ENCODE measurements around the gene BAZ1B. TPM values are rescaled to one million over a fixed set of nuclear protein-coding genes. Genes with fewer than 3 reads are reported as not detected.
"Not testable (repeated sequence)": the region's sequence is repeated elsewhere in the genome, so short reads cannot be mapped to it uniquely, and the experiment has no call there.

Gene BAZ1B
- polyA plus RNA-seq, 1 donor from 2014 or later = 35.0 TPM

DNA sequence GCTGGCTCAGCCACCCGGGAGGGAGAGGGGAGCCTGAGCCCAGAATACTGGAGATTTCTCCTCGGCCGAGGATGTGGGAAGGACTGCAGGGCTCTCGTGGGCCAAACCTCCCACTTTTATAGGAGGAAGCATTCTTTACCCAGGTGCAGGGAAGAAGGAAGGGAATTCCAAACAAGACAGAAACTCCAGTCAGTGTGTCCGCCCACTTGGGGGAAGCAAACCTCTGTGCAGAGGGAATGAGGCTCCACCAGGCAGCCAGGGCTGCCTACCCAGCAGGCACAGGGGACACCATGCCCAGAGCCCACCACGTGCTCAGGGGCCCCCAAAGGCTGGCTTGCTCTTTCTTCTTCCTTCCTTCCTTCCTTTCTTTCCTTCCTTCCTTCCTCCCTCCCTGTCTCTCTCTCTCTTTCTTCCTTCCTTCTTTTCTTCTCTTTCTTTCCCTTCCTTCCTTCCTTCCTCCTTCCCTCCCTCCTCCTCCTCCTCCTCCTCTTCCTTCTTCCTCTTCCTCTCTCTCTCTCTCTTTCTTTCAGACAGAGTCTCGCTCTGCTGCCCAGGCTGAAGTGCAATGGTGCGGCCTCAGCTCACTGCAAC is 103.9 kb downstream of the BAZ1B start:
- Histone ChIP-seq H3K9me3 (ENCODE audit: low read length) (no peaks in the 10 kb centered on the region), H2AFZ (ENCODE audit: low read depth, low read length) (no peak overlapping the region), H3K9ac (ENCODE audit: low read length) (no peak overlapping the region), H3K79me2 (replicated peaks; ENCODE audit: insufficient read depth, low read length) (no peaks in the 10 kb centered on the region), H3F3A (ENCODE audit: insufficient read depth, low read length, poor library complexity, severe bottlenecking) (no peaks in the 10 kb centered on the region), H4K20me1 (ENCODE audit: insufficient read depth) (no peaks in the 10 kb centered on the region), H3K27me3 (ENCODE audit: insufficient read depth, low read depth, low read length) (no peaks in the 10 kb centered on the region), H3K4me3 (ENCODE audit: low read length) (no peak overlapping the region), H3K36me3 (ENCODE audit: insufficient read depth, low read length) (no peaks in the 10 kb centered on the region), H3K27ac (ENCODE audit: low read length) (no peak overlapping the region), H3K9me2 (ENCODE audit: insufficient read depth, low read length) (no peaks in the 10 kb centered on the region), H3K4me2 (ENCODE audit: low read length) (no peak overlapping the region)
- TF ChIP-seq, protein P1, sequence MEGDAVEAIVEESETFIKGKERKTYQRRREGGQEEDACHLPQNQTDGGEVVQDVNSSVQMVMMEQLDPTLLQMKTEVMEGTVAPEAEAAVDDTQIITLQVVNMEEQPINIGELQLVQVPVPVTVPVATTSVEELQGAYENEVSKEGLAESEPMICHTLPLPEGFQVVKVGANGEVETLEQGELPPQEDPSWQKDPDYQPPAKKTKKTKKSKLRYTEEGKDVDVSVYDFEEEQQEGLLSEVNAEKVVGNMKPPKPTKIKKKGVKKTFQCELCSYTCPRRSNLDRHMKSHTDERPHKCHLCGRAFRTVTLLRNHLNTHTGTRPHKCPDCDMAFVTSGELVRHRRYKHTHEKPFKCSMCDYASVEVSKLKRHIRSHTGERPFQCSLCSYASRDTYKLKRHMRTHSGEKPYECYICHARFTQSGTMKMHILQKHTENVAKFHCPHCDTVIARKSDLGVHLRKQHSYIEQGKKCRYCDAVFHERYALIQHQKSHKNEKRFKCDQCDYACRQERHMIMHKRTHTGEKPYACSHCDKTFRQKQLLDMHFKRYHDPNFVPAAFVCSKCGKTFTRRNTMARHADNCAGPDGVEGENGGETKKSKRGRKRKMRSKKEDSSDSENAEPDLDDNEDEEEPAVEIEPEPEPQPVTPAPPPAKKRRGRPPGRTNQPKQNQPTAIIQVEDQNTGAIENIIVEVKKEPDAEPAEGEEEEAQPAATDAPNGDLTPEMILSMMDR (IDR thresholded peaks at IDR 0.05; ENCODE audit: poor library complexity, severe bottlenecking) = no peak
- TF ChIP-seq TAF1 (IDR thresholded peaks at IDR 0.05; ENCODE audit: low read depth) (no peak), MXI1 (conservative IDR thresholded peaks at IDR 0.05; ENCODE audit: poor library complexity, severe bottlenecking) (no peak), POLR2AphosphoS5 (IDR thresholded peaks at IDR 0.05) (no peak), EP300 (conservative IDR thresholded peaks at IDR 0.05; ENCODE audit: poor library complexity, severe bottlenecking) (no peak), SMC3 (conservative IDR thresholded peaks at IDR 0.05; ENCODE audit: poor library complexity) (no peak)
- TF ChIP-seq, protein P2, sequence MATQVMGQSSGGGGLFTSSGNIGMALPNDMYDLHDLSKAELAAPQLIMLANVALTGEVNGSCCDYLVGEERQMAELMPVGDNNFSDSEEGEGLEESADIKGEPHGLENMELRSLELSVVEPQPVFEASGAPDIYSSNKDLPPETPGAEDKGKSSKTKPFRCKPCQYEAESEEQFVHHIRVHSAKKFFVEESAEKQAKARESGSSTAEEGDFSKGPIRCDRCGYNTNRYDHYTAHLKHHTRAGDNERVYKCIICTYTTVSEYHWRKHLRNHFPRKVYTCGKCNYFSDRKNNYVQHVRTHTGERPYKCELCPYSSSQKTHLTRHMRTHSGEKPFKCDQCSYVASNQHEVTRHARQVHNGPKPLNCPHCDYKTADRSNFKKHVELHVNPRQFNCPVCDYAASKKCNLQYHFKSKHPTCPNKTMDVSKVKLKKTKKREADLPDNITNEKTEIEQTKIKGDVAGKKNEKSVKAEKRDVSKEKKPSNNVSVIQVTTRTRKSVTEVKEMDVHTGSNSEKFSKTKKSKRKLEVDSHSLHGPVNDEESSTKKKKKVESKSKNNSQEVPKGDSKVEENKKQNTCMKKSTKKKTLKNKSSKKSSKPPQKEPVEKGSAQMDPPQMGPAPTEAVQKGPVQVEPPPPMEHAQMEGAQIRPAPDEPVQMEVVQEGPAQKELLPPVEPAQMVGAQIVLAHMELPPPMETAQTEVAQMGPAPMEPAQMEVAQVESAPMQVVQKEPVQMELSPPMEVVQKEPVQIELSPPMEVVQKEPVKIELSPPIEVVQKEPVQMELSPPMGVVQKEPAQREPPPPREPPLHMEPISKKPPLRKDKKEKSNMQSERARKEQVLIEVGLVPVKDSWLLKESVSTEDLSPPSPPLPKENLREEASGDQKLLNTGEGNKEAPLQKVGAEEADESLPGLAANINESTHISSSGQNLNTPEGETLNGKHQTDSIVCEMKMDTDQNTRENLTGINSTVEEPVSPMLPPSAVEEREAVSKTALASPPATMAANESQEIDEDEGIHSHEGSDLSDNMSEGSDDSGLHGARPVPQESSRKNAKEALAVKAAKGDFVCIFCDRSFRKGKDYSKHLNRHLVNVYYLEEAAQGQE (IDR thresholded peaks at IDR 0.05; ENCODE audit: borderline replicate concordance) = no peak

DNA sequence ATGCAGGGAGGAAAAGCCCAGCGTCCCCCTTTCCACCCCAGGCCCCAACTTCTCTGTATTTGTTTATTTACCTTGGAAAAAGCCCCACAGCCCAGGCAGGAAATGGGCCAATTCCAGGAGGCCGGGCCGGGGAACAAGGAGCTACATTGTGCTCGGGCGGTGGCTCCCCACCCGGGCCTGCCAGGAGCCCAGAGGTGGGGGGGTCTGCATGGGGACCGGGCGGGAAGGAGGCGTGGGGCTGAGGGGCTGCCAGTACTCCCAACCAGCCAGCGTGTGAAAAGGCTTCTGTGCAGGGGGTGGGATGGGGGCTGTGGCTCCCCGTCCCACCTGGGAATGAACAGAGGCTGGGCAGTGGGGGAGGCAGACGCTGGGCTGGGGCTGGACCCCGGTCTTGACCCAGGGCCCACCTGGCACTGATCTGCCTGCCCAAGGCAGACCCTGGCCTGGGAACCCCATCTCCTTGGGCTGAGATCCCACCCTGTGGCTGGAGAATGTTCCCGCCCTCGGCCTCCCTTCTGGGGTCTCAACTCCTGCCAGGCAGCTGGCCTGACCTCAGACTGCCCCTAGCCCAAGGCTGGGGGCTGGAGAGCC is 111.5 kb downstream of the BAZ1B start:
- not testable (repeated sequence) for H2AFZ ChIP-seq (ENCODE audit: low read depth, low read length); H3K27ac ChIP-seq (ENCODE audit: low read length); H3K9ac ChIP-seq (ENCODE audit: low read length); H3K4me2 ChIP-seq (ENCODE audit: low read length); H3K9me2 ChIP-seq (ENCODE audit: insufficient read depth, low read length); H3K36me3 ChIP-seq (ENCODE audit: insufficient read depth, low read length); H3K9me3 ChIP-seq (ENCODE audit: low read length); H3K27me3 ChIP-seq (ENCODE audit: insufficient read depth, low read depth, low read length); H4K20me1 ChIP-seq (ENCODE audit: insufficient read depth); H3K79me2 ChIP-seq (replicated peaks; ENCODE audit: insufficient read depth, low read length); H3F3A ChIP-seq (ENCODE audit: insufficient read depth, low read length, poor library complexity, severe bottlenecking); H3K4me3 ChIP-seq (ENCODE audit: low read length)

DNA sequence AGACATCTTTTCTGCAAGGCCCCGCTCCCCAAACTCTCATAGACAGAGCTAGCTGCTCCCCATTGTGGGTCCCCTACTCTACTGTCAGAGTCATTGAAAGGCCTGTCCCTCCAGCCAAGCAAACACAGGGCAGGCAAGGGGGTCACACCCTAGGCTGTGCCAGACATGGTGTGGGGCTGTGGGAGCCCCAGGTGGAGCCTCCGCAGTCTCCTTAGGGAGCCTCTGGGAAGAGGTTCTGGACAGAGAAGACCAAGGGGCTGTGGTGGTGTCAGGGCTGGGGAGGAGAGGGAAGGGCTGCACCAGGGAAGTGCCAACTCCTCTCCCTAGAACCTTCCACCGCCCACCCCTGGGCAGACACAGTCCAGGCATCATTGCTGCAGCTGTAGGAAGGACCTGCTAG is 117.2 kb downstream of the BAZ1B start:
- H3K27ac ChIP-seq (ENCODE audit: low read length); H3K27me3 ChIP-seq (ENCODE audit: insufficient read depth, low read depth, low read length); H3K4me2 ChIP-seq (ENCODE audit: low read length); H3K9ac ChIP-seq (ENCODE audit: low read length); H3K9me3 ChIP-seq (ENCODE audit: low read length); H2AFZ ChIP-seq (ENCODE audit: low read depth, low read length); H3K9me2 ChIP-seq (ENCODE audit: insufficient read depth, low read length); H4K20me1 ChIP-seq (ENCODE audit: insufficient read depth); H3K4me3 ChIP-seq (ENCODE audit: low read length); H3K79me2 ChIP-seq (replicated peaks; ENCODE audit: insufficient read depth, low read length); H3K36me3 ChIP-seq (ENCODE audit: insufficient read depth, low read length); H3F3A ChIP-seq (ENCODE audit: insufficient read depth, low read length, poor library complexity, severe bottlenecking): not testable (repeated sequence)

DNA sequence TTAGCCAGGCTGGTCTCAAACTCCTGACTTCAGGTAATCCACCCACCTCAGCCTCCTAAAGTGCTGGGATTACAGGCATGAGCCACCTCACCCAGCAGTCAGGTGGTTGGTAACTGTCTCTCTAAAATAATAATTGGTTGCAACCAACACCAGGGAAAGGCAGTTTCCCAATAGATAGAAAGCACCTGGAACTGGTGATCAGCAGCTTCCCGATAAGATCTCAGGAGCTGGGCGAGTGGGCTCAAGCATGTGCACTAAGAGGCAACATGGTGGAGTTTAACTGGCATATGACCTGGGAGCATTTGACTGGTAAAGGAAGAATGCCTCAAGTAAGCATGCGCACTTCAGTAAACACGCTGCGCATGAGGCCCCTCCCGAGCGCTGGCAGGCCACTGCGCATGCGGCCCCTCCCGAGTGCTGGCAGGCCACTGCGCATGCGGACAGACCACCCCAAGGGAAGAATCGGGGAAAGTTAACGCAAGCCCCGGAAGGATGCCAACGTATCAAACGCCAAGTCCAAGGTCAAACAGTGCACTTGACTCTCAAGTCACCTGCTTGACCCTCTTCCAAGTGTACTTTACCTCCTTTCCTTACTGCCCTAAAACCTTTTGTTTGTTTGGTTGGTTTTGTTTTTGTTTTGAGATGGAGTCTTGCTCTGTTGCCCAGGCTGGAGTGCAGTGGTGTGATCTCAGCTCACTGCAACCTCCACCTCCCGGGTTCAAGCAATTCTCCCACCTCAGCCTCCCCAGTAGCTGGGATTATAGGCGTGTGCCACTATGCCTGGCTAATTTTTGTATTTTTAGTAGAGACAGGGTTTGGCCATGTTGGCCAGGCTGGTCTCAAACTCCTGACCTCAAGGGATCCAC is 122.7 kb downstream of the BAZ1B start:
- H3K4me2 ChIP-seq (ENCODE audit: low read length); H2AFZ ChIP-seq (ENCODE audit: low read depth, low read length): not testable (repeated sequence)

More for the DNA sequence above, 122.7 kb downstream of the BAZ1B start:
- not testable (repeated sequence) for H3K9me3 ChIP-seq (ENCODE audit: low read length); H3K36me3 ChIP-seq (ENCODE audit: insufficient read depth, low read length); H4K20me1 ChIP-seq (ENCODE audit: insufficient read depth); H3K79me2 ChIP-seq (replicated peaks; ENCODE audit: insufficient read depth, low read length); H3K27me3 ChIP-seq (ENCODE audit: insufficient read depth, low read depth, low read length); H3K4me3 ChIP-seq (ENCODE audit: low read length); H3K9me2 ChIP-seq (ENCODE audit: insufficient read depth, low read length); H3K27ac ChIP-seq (ENCODE audit: low read length); H3F3A ChIP-seq (ENCODE audit: insufficient read depth, low read length, poor library complexity, severe bottlenecking); H3K9ac ChIP-seq (ENCODE audit: low read length)
